Activated naive CD8-positive, alpha-beta T cell treated with anti-CD3 and anti-CD28 coated beads for 36 hours (primary cell): ENCODE data around the gene MAPRE3. TPM values are rescaled to one million over a fixed set of nuclear protein-coding genes. Genes with fewer than 3 reads are reported as not detected.
"Not testable (repeated sequence)": the region's sequence is repeated elsewhere in the genome, so short reads cannot be mapped to it uniquely, and the experiment has no call there.

Experiments used
- DNase-seq: peaks from one replicate; pipeline ENCODE4 v3.0.0; 2021
- H3K27ac Mint-ChIP-seq: one replicate; pipeline ENCODE4 v1.8.0; 2022; ENCODE audit warnings: mild to moderate bottlenecking, moderate library complexity, mixed read lengths
- H3K27me3 Mint-ChIP-seq: one replicate; pipeline ENCODE4 v1.8.0; 2022; ENCODE audit warnings: mild to moderate bottlenecking, mixed read lengths
- H3K36me3 Mint-ChIP-seq: one replicate; pipeline ENCODE4 v1.8.0; 2021; ENCODE audit warnings: mild to moderate bottlenecking, mixed read lengths
- H3K4me1 Mint-ChIP-seq: one replicate; pipeline ENCODE4 v1.8.0; 2021; ENCODE audit warnings: mixed read lengths
- H3K4me3 Mint-ChIP-seq: one replicate; pipeline ENCODE4 v1.8.0; 2022; ENCODE audit warnings: mild to moderate bottlenecking, moderate library complexity, mixed read lengths
- H3K9me3 Mint-ChIP-seq: one replicate; pipeline ENCODE4 v1.8.0; 2022; ENCODE audit warnings: mixed read lengths
- total RNA-seq, 2 experiments: library from RNA; stranded (reverse); gene quantifications; one replicate each; pipeline ENCODE4 v1.2.3, GENCODE V29; 2021

Gene MAPRE3
- total RNA-seq, 2 experiments from 2014 or later = 2.0 to 2.3 TPM

- no peaks in the 10 kb centered on the region for H3K27me3 Mint-ChIP-seq
- H3K9me3 Mint-ChIP-seq = no peaks in the 10 kb centered on the region
- H3K36me3 Mint-ChIP-seq = peaks cover 42% of the 10 kb centered on the region
- peak overlapping the region; percentile 79 for H3K27ac Mint-ChIP-seq
- no peak for DNase-seq
- H3K4me1 Mint-ChIP-seq = peaks cover 50% of the 10 kb centered on the region
- H3K4me3 Mint-ChIP-seq = peak overlapping the region; percentile 97
Measured at GRCh38 chr2:27069436-27069835, 99.0 kb downstream of the MAPRE3 start.

- peaks cover 56% of the 10 kb centered on the region for H3K4me1 Mint-ChIP-seq
- peaks cover 41% of the 10 kb centered on the region for H3K36me3 Mint-ChIP-seq
- H3K4me3 Mint-ChIP-seq = peak overlapping the region; percentile 97
- no peaks in the 10 kb centered on the region for H3K9me3 Mint-ChIP-seq
- H3K27ac Mint-ChIP-seq = peak overlapping the region; percentile 93
- no peak for DNase-seq
- H3K27me3 Mint-ChIP-seq = no peaks in the 10 kb centered on the region
Measured at GRCh38 chr2:27069961-27070618, 99.7 kb downstream of the MAPRE3 start.

- Mint-ChIP-seq H3K9me3 (no peaks in the 10 kb centered on the region), H3K4me3 (peak overlapping the region; percentile 97), H3K36me3 (peaks cover 37% of the 10 kb centered on the region), H3K4me1 (peaks cover 59% of the 10 kb centered on the region), H3K27ac (peak overlapping the region; percentile 93), H3K27me3 (no peaks in the 10 kb centered on the region)
- no peak for DNase-seq
Measured at GRCh38 chr2:27070653-27071276, 100.3 kb downstream of the MAPRE3 start.

- no peaks in the 10 kb centered on the region for H3K27me3 Mint-ChIP-seq
- peak; percentile 93 for DNase-seq
- no peaks in the 10 kb centered on the region for H3K9me3 Mint-ChIP-seq
- H3K36me3 Mint-ChIP-seq = peaks cover 33% of the 10 kb centered on the region
- H3K4me1 Mint-ChIP-seq = peaks cover 58% of the 10 kb centered on the region
- H3K4me3 Mint-ChIP-seq = peak within 1 kb of the TSS; percentile 97
- H3K27ac Mint-ChIP-seq = peak within 1 kb of the TSS; percentile 93
Measured at GRCh38 chr2:27071277-27071989, 101.0 kb downstream of the MAPRE3 start, which contains the start of gene OST4. OST4 (minus strand) TSS chr2:27071654.

GRCh38 chr2:27071990-27072830 lies 101.8 kb downstream of the MAPRE3 start:
- peaks cover 58% of the 10 kb centered on the region for H3K4me1 Mint-ChIP-seq
- peak; percentile 52 for DNase-seq
- peak overlapping the region; percentile 85 for H3K4me3 Mint-ChIP-seq

GRCh38 chr2:27072920-27073319 lies 102.5 kb downstream of the MAPRE3 start:
- H3K9me3 Mint-ChIP-seq = no peaks in the 10 kb centered on the region
- no peak for DNase-seq
- no peaks in the 10 kb centered on the region for H3K27me3 Mint-ChIP-seq
- peak overlapping the region; percentile 89 for H3K27ac Mint-ChIP-seq
- peak overlapping the region; percentile 85 for H3K4me3 Mint-ChIP-seq
- H3K4me1 Mint-ChIP-seq = peaks cover 55% of the 10 kb centered on the region
- peaks cover 27% of the 10 kb centered on the region for H3K36me3 Mint-ChIP-seq

More at GRCh38 chr2:27071990-27072830, 101.8 kb downstream of the MAPRE3 start:
- H3K27me3 Mint-ChIP-seq = no peaks in the 10 kb centered on the region
- H3K36me3 Mint-ChIP-seq = peaks cover 32% of the 10 kb centered on the region
- no peaks in the 10 kb centered on the region for H3K9me3 Mint-ChIP-seq
- H3K27ac Mint-ChIP-seq = peak overlapping the region; percentile 89

GRCh38 chr2:27073782-27074181 lies 103.3 kb downstream of the MAPRE3 start:
- no peak for DNase-seq
- Mint-ChIP-seq H3K4me1 (peaks cover 51% of the 10 kb centered on the region), H3K9me3 (no peaks in the 10 kb centered on the region), H3K36me3 (peaks cover 21% of the 10 kb centered on the region), H3K27ac (peak overlapping the region; percentile 46), H3K4me3 (peak overlapping the region; percentile 11), H3K27me3 (no peaks in the 10 kb centered on the region)

GRCh38 chr2:27074738-27075565 lies 104.5 kb downstream of the MAPRE3 start:
- H3K36me3 Mint-ChIP-seq = peaks cover 9% of the 10 kb centered on the region
- H3K27me3 Mint-ChIP-seq = no peaks in the 10 kb centered on the region
- H3K27ac Mint-ChIP-seq = peak overlapping the region; percentile 73
- DNase-seq = peak; percentile 44
- peaks cover 41% of the 10 kb centered on the region for H3K4me1 Mint-ChIP-seq
- H3K4me3 Mint-ChIP-seq = peak overlapping the region; percentile 25
- no peaks in the 10 kb centered on the region for H3K9me3 Mint-ChIP-seq

GRCh38 chr2:27075566-27075871 lies 105.1 kb downstream of the MAPRE3 start:
- not testable (repeated sequence) for DNase-seq, H3K36me3 Mint-ChIP-seq, H3K27me3 Mint-ChIP-seq, H3K9me3 Mint-ChIP-seq
- Mint-ChIP-seq H3K4me3 (peak overlapping the region; percentile 25), H3K4me1 (peaks cover 43% of the 10 kb centered on the region), H3K27ac (peak overlapping the region; percentile 73)

- Mint-ChIP-seq H3K4me3 (no peak overlapping the region), H3K27ac (no peak overlapping the region), H3K9me3 (no peaks in the 10 kb centered on the region), H3K36me3 (no peaks in the 10 kb centered on the region), H3K27me3 (no peaks in the 10 kb centered on the region), H3K4me1 (peaks cover 47% of the 10 kb centered on the region)
- no peak for DNase-seq
Measured at GRCh38 chr2:27076323-27076722, 105.9 kb downstream of the MAPRE3 start.

Other genes starting within 250 kb of the MAPRE3 start
- 1 to 10 TPM; 6.3 TPM for gene SLC35F6, start 206.4 kb upstream of the MAPRE3 start, total RNA-seq
- gene CENPA, start 184.6 kb upstream of the MAPRE3 start, total RNA-seq = 10 to 100 TPM; 33.6 to 34.4 TPM
- gene DPYSL5, start 122.5 kb upstream of the MAPRE3 start, total RNA-seq = not detected
- 10 to 100 TPM; 50.6 to 54.3 TPM for gene TMEM214, start 62.3 kb downstream of the MAPRE3 start, total RNA-seq
- gene AGBL5, start 81.0 kb downstream of the MAPRE3 start, total RNA-seq = 10 to 100 TPM; 14.8 to 15.2 TPM
- 100 to 1,000 TPM; 282 to 290 TPM for gene OST4, start 101.0 kb downstream of the MAPRE3 start, total RNA-seq
- gene EMILIN1, start 108.0 kb downstream of the MAPRE3 start, total RNA-seq = under 1 TPM; 0.62 to 0.76 TPM
- gene KHK, start 116.1 kb downstream of the MAPRE3 start, total RNA-seq = 10 to 100 TPM; 12.6 to 12.8 TPM
- gene CGREF1, start 148.5 kb downstream of the MAPRE3 start, total RNA-seq = 1 to 10 TPM; 8.8 to 9.8 TPM
- under 1 TPM; 0.44 to 0.54 TPM for gene ABHD1, start 153.2 kb downstream of the MAPRE3 start, total RNA-seq
- gene PREB, start 164.0 kb downstream of the MAPRE3 start, total RNA-seq = 10 to 100 TPM; 62.1 to 63.3 TPM
- gene PRR30, start 168.8 kb downstream of the MAPRE3 start, total RNA-seq = not detected
- gene TCF23, start 178.4 kb downstream of the MAPRE3 start, total RNA-seq = not detected
- gene ATRAID, start 241.4 kb downstream of the MAPRE3 start, total RNA-seq = 10 to 100 TPM; 75.4 to 77.4 TPM
- 10 to 100 TPM; 74.2 to 81.9 TPM for gene SLC5A6, start 241.6 kb downstream of the MAPRE3 start, total RNA-seq
- 100 to 1,000 TPM; 134 TPM for gene CAD, start 246.7 kb downstream of the MAPRE3 start, total RNA-seq